GM19463 (cell line): ENCODE data around the gene BACH2.
"Not testable (repeated sequence)": the region's sequence is repeated elsewhere in the genome, so short reads cannot be mapped to it uniquely, and the experiment has no call there.

Experiments
- ATAC-seq: cut with Tn5 transposase; IDR thresholded peaks from one replicate; pipeline ENCODE4 v1.9.1; 2021; ENCODE audit warnings: mild to moderate bottlenecking, moderate library complexity; ENCODE audit not compliant: unreplicated experiment

The BACH2 gene

DNA sequence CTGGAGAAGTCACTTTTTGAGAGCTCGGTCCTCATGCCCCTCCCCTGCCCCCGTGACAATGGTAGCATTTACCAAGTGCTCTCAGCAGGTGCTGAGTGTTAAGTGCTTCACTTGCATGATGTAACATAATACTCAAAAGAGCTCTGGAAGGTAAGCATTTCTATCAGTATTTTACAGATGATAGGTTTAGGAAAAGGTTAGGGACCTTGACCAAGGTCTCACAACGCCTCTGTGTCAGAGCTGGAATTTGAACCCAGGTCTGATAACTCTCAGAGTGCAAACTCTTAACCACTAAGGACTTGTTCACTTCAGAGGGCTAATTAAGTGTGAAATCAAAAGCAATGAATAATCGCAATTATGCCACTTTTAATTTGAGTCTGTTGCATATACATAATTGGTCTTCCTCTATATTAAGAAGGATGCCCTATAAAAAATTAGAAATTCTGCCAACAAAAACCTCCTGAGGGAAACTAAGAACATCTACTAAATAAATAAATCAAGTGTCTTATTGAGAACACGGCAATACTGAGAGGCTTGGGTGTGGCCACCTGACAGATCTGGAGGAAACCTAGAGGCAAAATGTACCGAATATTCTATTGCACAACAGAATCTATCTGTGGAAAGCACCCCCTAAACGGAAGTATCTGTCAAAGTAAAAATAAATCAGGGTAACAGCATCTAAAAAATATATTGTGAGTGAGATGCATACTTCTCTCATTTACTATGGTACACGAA is 109.8 kb downstream of the BACH2 start:
- no peak for ATAC-seq

DNA sequence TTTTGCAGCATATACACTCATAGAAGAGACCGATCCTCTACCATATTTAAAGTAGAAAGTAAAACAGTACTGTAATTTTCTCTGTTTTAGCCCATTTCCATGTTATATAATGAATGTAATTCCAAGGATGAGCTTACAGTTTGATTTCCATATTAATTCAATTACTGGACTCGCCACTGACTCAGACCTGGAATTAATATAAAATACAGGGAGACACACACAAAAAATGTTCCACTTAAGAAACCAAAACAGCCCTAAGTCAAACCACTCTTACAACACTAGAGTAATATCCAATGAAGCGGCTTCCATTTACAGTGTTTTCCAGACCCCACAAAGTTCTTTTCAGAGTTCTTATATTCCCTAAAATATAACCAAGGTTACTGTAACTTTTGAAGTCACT is 110.6 kb downstream of the BACH2 start:
- no peak for ATAC-seq

GRCh38 chr6:90184334-90185298 is 112.0 kb downstream of the BACH2 start:
- ATAC-seq = no peak

DNA sequence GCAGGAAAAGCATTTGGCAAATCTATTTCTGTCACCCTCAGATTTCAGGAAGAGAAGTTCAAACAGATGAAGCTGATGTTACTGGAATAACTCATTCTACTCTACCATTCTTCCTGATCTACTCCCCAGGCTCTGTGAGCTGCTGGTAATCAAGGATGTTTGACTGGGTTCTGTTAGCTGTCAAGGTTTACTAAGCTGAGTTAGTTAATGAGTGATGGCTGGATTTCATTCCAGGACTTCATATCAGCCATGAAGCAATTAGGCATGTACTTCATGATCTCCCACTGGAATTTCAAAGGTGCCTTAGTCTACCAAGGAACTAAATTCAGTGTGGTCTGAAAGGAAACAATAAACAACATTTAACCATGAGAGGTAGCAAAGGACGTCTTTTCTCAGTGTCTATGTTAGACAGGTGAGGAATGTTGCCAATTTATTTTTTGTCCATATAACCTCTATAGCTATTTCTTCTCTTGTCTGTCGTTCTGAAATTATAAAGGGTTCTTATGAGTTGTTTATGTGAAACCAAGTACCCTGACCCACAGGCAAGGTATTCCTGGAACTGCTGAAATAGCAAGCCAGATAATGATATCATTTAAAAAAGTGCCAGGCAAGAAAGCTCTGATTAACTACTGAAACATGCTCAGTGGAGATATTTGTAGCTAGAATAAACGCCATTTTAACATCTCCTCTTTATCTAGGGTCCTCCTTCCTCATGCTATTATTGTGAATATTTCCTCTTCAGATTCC is 112.9 kb downstream of the BACH2 start:
- no peak for ATAC-seq

- ATAC-seq = no peak
Observed at GRCh38 chr6:90180526-90180925, 116.1 kb downstream of the BACH2 start.

DNA sequence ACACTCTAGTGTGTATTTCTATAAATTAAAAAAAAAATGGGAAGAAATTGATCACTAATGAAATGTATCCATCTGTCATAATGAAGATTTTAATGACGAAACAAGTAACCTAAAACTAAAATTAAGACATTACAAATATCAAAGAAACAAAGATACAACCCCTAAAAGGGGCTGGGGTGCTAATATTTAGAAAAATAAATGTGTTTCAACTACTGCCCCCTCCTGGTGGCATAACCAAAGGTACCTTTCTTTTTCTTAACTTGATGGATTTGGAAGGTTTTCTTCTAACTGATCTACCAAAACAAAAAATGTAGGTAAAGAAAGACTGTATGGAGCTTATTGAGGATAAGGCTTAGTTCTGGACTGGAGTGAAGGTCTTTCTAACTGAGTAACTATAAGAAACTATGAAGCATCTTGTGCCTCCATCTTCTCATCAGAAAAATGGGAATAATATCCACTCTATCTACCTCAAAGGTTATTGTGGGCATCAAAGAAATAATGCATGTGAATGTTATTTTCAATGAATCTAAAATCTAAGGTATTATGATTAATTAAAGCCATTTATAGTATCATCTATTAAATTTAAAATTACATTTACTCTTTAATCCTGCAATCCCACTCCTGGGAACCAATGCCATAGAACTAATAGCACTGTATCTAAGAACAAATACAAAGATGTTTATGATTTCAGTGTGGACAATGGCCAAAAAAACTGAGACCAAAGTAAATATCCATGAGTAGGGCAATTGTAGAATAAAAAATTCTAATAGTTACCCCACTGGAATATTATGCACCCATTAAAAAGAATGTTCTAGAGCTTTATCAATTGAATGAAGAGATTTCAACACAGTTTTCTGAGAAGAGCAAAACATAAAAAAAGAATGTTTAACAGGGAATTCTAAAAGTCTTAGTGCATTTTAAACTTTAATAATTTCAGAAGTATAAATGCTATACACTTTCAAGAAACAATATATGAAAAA is 117.2 kb downstream of the BACH2 start:
- no peak for ATAC-seq

GRCh38 chr6:90178384-90178855 is 118.2 kb downstream of the BACH2 start:
- no peak for ATAC-seq

- no peak for ATAC-seq
Observed at GRCh38 chr6:90177544-90178383, 118.9 kb downstream of the BACH2 start.

- ATAC-seq = peak; percentile 89
Observed at GRCh38 chr6:90175627-90176538, 120.8 kb downstream of the BACH2 start.

- ATAC-seq = no peak
Observed at GRCh38 chr6:90173262-90173925, 123.2 kb downstream of the BACH2 start.

DNA sequence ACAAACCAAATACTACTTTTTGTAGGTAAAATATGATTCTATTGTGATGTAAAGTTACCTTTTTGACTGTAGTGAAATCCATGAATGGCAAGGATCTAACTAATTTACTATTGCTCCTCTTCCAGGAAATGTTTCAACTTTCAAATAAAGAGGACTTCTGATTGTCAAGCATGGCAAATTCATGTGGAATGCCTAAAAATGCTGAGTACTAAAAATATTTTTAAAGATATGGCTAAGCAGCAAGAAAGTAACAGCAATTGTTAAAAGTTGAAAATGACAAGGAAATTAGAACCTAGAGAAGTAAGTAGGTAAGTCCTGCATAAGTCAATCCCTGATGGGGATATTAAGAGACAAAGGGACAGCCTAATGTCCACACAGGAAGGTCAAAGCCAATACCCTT is 126.0 kb downstream of the BACH2 start:
- no peak for ATAC-seq

DNA sequence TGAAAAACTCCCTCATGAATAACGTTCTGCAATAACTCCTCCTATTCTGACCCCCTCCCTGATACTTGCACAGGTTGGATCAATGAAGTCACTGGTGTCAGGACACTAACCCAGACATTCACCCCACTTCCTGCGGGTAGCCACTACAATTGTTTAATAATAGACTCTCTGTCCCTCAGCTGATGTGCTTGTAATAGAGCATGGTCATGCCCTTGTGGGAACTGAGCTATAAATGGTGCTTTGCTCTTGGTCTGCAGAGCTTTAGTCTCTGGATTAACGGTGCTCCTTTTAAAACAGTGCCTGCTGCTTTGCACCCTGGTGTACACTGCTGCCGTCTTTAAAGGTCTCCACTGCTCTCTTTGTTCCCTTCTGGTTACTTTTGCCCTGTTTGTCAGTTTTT is 127.3 kb downstream of the BACH2 start:
- no peak for ATAC-seq

DNA sequence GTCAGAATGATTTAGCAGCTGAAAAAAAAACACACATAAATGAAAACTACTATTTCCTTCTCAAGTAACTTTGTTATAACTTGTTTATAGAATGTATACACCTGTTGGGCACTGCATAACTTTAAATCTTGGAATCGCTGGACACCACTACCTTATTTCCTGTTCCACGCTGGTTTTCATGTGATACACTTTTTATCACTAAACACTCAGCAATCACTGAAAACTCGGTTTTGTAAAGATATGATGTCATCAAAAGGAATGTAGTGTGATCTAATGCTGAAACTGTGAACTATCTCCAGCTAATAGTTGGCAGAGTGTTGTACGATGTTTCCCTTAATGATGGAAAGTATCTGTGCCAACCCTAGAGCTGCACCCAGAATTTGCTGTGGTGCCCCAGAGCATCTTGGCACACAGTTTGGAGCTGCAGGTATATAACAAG is 127.9 kb downstream of the BACH2 start:
- no peak for ATAC-seq

DNA sequence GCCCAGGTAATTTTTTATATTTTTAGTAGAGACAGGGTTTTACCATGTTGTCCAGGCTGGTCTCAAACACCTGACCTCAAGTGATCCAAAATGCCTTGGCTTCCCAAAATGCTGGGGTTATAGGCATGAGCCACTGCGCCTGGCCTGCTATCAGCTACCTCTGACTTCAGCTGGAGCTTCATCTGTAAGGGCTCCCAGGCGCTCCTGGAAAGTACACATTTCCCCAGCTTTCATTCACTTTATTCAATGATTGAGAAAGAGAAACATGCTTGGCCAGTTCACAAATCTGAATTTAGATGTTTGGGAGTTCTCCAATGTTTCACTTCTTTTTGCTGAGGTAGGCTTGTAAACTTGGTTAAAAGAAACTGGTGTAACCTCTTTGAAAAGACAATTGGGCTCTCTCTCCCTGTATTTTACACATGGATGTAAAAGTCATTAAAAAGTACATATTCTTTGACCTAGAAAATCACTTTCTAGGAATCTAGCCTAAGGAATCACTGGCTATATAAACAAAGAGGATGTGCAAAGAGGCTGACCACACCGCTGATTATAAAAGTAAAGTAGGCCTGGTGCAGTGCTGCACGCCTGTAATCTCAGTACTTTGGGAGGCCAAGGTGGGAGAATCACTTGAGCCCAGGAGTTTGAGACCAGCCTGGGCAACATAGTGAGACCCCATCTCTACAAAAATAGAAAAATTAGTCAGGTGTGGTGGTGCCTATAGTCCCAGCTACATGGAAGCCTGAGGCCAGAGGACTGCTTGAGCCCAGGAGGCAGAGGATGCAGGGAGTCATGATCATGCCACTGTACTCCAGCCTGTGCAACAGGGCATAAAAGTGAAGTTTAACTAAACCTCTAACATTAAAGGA is 128.9 kb downstream of the BACH2 start:
- ATAC-seq = no peak

- not testable (repeated sequence) for ATAC-seq
Observed at GRCh38 chr6:90166155-90166924, 130.3 kb downstream of the BACH2 start.
